ENCODE measurements around the gene EFCAB5.
"Not testable (repeated sequence)": the region's sequence is repeated elsewhere in the genome, so short reads cannot be mapped to it uniquely, and the experiment has no call there.

The EFCAB5 gene

DNA sequence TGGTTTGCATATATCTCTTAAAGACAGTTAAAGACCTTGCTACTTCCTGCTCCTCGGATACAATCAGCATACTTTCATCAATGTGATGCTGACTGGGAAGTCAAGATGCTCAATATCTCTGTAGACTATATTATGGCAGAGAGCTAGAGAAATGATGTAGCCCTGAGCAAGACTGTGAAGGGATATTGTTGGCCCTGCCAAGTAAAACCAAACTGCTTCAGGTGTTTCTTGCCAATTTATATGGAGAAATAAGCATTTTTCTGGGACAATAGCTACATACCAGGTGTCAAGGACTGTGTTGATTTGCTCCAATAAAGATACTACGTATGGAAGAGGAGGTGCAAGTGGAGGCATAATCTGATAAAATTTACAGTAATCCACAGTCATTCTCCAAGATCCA, 4.7 kb upstream of the EFCAB5 start:
- no peak for DNase-seq

DNA sequence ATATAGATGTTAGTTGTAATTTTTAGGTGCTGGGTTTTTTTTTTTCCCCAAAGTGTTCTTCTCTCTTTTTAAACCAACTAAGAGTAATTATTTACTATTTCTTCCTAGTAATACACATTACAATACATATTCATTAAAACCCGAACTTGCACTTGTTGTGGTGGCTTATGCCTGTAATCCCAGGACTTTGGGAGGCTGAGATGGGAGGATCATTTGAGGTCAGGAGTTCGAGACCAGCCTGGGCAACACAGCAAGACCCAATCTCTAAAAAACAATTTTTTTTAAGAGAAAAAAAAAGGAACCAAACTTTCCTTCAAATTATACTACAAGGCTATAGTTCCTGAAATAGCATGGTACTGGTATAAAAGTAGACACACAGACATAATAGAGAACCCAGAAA, 3.8 kb downstream of the EFCAB5 start:
- DNase-seq, result no peak

DNA sequence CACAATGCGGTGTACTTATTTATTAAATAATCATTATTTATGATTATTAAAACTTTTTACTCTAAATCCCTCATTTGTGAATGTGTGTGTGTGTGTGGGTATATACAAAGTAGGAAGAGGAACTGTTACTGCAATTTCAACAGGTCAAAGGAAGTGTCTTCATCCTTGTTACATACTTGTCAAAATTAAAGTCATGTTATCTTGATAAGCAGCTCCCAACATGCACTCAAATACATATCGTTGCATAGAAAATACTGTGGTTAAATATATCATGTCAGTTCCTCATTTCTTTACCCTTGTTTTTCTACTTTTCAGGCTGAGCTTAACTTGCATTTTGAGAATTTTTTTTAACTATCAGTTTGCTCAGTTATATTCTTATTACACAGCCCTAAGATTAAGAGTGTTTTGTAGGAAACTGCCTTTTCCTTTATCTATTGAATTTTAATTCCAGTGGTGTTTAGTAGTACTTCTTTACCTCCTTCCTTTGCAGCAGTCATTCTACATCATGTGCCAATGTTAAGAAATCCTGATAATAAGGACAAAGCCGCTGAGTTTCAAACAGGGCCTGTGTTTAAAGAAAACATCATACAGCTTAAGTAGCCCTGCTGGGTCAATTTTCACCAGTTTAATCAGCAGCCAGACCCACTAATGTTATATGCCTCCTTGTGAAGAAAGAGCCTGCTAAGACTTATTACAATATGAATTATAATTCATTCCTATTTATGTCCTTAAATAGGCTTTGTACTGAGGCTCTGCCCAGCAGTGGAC, 7.2 kb downstream of the EFCAB5 start:
- peak; percentile 23 to 60 (median 60) for DNase-seq

DNA sequence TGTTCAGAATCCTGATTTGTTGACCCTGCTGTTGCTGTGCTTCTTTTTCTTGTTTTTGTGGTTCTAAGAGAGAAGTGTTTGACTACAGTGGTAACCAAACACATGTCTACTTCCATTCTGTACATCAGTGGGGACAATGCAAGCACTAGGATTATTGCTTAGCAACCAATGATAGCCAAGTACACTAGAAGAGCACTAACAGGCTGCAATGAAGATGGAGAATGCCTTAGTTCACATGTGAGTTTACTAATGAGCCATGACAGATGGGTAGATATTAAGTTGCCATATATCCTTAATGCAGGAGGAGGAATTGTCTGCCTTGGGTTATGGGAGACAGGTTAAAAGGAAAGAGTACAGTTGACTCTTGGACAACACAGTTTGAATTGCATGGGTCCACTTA, 8.3 kb downstream of the EFCAB5 start:
- no peak for DNase-seq

- no peak for DNase-seq
Measured at GRCh38 chr17:29954405-29954804, 13.0 kb downstream of the EFCAB5 start.

DNA sequence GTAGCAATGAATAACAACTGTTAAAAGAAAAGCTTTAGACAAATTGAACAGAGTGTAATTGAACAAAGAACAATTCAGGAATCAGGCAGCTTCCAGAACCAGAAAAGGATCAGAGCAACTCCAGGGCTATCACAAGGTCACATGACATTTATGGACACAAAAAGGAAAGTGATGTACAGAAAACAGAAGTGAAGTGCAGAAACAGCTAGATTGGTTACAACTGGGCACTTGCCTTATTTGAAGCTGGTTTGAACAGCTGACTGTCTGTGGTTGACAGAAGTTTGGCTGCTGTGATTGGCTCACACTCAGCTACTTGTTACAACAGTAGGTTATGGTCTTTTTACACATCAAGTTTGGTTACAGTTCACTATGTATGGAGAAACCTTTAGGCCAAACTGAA, 14.8 kb downstream of the EFCAB5 start:
- peak; percentile 71 to 91 (median 85) for DNase-seq

DNA sequence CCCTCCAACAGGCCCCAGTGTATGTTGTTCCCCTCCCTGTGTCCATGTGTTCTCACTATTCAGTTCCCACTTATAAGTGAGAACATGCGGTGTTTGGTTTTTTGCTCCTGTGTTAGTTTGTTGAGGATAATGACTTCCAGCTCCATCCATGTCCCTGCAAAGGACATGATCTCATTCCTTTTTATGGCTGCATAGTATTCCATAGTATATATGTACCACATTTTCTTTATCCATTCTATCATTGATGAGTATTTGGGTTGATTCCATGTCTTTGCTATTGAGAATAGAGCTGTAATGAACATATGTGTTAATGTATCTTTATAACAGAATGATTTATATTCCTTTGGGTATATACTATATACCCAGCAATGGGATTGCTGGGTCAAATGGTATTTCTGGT, 16.1 kb downstream of the EFCAB5 start:
- DNase-seq, result not testable (repeated sequence)

- no peak for DNase-seq
Measured at GRCh38 chr17:29958947-29959657, 17.7 kb downstream of the EFCAB5 start.

DNA sequence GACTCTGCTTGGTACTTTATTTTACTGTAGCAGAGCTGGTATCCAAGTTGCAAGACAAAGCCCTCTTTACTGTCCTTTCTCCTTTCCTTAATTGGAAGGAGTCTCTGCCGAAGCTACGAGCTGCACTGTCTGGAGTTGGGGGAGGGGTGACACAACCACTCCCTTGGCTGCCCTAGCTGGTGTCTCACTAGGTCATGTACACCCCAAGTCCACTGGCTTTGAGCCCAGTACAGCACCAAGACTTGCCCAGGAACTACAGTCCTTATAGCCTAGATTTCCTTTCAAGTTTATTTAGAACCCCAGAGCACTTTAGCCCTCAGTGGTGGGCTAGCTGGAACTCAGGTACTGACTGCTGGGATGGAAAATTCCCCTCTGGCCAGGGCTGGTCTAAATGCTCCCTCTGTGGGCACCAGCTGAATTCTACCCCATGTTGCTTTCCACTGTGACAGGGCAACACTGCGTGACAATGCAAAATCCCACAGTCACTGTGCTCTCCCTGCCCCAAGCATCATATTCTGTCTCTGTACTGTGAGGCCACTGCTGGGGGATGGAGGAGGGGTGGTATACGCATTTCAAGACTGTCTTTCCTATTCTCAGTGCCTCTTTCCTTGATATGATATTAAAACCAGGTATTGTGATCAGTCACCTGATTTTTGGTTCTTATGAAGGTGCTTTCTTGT, 18.4 kb downstream of the EFCAB5 start:
- DNase-seq, result no peak

- no peak for DNase-seq
Measured at GRCh38 chr17:29962656-29963055, 21.2 kb downstream of the EFCAB5 start.

DNA sequence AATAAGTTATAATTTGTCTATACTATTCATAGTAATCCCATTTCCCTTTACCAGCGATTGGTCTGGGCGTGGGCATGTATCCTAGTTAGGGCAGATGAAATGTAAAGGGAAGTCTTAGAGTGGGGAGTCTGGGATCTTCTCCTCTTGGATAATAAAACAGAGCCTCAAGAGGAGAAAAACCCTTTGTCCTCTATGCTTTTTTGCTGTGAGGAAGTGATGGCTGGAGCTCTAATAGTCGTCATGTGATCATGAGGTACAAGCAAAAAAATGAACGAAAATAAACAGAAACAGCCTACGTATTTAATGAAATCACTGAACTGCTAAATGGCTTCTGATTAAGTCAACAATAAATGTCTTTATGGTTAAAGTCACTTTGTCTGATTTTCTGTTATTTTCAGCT, 26.8 kb downstream of the EFCAB5 start:
- peak; percentile 21 to 31 (median 30) for DNase-seq

DNA sequence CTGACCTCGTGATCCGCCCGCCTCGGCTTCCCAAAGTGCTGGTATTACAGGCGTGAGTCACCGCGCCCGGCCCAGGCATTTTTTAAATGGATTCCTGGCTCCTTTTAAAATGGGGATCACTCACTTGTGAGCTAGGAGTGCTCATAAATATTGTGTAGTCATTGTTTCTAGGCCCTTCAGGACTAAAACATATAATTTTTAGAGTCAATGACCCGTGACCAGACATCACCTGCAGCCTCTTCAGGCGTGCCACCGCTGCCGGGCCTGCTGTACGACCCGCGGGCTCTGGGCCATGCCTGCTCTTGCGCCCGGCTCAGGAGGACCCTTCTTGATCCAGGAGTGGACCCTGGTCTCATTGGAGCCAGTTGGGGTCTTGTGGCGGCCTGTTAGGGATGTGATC, 30.8 kb downstream of the EFCAB5 start:
- DNase-seq, result no peak

- no peak for DNase-seq
Measured at GRCh38 chr17:29973005-29973404, 31.6 kb downstream of the EFCAB5 start.

GRCh38 chr17:29977836-29978235, 36.4 kb downstream of the EFCAB5 start:
- no peak for DNase-seq

DNA sequence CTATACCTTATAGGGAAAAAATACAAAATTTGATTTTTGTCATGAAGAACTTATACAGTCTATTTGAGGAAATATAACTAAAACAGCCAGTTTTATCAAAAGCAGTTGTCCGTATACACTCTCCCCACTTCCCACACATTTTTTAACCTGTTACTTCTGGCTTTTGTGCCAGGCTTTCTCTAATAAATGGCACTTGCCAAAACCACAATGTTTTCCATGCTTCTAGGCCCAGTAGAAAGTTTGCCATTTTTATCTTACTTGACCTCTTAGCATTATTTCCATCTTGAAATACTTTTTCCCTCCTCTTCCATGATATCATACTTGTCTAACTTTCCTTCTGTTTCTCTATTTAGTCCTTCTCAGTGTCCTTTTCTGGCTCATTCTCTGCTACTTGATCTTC, 38.8 kb downstream of the EFCAB5 start:
- DNase-seq, result no peak

- no peak for DNase-seq
Measured at GRCh38 chr17:29982991-29983653, 41.7 kb downstream of the EFCAB5 start.

- DNase-seq, result no peak
Measured at GRCh38 chr17:29996458-29996857, 55.0 kb downstream of the EFCAB5 start.

GRCh38 chr17:30000001-30000754, 58.7 kb downstream of the EFCAB5 start:
- DNase-seq, result no peak

DNA sequence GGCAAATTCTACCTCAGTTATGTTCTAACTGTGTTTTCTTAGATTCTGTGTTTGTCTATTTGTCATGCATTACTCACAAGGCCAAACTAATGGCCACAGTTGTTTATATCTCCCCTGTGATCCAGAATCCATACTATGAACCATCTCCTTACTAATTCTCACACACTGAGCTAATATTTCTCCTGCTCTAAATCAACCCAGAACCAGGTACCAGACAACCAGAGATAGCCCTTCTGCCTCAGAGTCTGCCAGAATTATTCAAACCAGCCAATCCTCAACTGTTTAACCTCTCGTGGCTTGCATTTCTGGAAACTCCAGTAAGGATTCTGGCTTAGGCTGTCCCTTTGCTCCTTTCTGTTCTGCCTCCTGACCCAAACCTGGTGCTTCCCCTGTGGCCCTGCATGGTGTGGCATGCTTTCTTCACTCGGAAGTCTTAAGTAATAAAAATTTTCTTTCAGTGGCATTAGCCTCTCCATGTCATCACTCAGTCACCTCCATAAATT, 59.4 kb downstream of the EFCAB5 start:
- DNase-seq, result no peak

DNA sequence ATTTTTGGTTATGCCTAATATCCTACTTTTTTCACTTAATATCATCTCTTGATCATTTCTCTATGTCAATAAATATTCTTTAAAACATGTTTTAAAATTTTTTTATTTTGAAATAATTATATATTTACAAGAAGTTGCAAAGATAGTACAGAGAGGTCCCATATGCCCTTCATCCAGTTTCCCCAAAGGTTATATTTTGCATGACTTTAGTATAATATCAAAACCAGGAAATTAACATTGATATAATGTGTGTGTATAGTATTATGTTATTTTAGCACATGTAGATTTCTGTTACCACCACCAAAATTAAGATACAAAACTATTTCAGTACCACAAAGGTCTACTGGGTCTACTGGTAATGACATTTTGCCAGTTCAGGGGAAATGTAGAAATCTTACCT, 60.7 kb downstream of the EFCAB5 start:
- DNase-seq, result no peak

DNA sequence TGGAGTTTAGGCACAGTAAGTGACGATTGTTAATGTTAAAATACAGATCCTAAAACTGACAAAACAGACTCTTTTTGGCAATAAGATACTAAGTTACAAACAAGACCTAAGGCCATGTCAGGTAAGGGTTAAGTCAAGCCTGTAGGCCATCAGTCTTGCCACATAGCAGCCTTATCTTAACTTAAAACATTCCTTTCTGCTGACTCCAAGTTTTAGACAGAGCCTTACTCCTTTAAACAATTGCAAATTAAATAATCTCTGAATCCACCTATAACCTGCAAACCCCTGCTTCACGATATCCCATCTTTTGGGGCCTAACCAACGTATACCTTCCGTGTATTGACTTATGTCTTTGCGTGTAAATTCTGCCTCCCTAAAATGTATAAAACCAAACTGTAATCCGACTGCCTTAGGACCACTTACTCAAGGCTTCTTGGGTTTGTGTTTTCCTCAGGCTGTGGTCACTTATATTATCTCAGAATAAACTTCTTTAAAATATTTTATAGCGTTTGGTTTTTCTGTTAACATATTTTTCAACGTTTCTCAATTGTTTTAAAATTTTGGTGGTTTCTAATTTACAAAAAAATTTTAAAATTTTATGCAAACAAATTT, 64.4 kb downstream of the EFCAB5 start:
- DNase-seq, result no peak

DNA sequence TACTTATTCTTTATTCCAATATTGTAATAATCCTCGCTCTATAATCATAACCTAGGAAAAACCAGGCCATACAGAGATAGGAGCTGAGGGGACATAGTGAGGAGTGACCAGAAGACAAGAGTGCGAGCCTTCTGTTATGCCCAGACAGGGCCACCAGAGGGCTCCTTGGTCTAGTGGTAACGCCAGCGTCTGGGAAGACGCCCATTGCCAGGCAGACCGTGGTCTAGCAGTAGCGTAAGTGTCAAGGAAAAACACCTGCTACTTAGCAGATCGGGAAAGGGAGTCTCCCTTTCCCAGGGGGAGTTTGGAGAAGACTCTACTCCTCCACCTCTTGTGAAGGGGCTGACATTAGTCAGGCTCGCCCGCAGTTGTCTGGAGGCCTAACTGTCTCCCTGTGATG, 70.5 kb downstream of the EFCAB5 start:
- DNase-seq, result not testable (repeated sequence)
